Measurements from ENCODE around the gene MAFG.

The MAFG gene

DNA sequence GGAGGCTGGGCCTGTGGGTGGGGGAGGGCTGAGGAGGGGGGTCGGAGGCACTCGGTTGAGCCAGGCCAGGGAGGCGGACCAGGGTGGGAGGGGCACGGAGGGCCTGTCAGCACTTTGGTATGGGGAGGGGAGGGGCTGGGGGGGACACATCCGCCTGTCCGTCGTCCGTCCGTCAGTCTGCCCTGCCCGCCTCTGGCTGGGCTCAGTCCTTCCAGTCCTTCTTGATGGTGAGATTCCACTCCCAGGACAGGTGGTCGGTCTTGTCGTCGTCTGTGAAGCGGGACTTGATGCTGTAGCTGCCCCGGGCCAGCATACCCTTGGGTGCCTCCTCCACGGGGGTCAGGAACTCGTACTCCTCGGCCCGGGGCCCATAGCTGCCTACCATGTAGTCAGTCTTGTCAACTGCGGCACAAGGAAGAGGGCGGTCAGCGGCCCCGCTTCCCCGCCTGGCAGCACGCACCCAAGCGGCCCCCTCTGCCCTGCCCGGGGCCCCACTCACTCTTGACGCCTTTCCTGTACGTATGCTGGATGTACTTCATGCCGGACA is 58.8 kb downstream of the MAFG start (continued):
- TF ChIP-seq, protein P1, sequence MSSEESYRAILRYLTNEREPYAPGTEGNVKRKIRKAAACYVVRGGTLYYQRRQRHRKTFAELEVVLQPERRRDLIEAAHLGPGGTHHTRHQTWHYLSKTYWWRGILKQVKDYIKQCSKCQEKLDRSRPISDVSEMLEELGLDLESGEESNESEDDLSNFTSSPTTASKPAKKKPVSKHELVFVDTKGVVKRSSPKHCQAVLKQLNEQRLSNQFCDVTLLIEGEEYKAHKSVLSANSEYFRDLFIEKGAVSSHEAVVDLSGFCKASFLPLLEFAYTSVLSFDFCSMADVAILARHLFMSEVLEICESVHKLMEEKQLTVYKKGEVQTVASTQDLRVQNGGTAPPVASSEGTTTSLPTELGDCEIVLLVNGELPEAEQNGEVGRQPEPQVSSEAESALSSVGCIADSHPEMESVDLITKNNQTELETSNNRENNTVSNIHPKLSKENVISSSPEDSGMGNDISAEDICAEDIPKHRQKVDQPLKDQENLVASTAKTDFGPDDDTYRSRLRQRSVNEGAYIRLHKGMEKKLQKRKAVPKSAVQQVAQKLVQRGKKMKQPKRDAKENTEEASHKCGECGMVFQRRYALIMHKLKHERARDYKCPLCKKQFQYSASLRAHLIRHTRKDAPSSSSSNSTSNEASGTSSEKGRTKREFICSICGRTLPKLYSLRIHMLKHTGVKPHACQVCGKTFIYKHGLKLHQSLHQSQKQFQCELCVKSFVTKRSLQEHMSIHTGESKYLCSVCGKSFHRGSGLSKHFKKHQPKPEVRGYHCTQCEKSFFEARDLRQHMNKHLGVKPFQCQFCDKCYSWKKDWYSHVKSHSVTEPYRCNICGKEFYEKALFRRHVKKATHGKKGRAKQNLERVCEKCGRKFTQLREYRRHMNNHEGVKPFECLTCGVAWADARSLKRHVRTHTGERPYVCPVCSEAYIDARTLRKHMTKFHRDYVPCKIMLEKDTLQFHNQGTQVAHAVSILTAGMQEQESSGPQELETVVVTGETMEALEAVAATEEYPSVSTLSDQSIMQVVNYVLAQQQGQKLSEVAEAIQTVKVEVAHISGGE (tag by site-specific recombination; conservative IDR thresholded peaks at IDR 0.05; ENCODE audit: low read depth): peak; percentile 32; the same call in 1 of the 2 replicates
